GM19438 (cell line): ENCODE results near the gene CFDP1.
A peak's percentile ranks its signal among the peaks of the same experiment; 100 is the strongest.

Experiments
- ATAC-seq: cut with Tn5 transposase; IDR thresholded peaks from one replicate; pipeline ENCODE4 v1.9.1; 2021; ENCODE audit warnings: low read depth; ENCODE audit not compliant: unreplicated experiment

Gene CFDP1

GRCh38 chr16:75256696-75257343 lies 176.5 kb downstream of the CFDP1 start:
- no peak for ATAC-seq

- no peak for ATAC-seq
Observed at GRCh38 chr16:75256059-75256571, 177.2 kb downstream of the CFDP1 start.

- no peak for ATAC-seq
Observed at GRCh38 chr16:75254359-75254837, 178.9 kb downstream of the CFDP1 start.

- ATAC-seq, result no peak
Observed at GRCh38 chr16:75252946-75253911, 180.1 kb downstream of the CFDP1 start.

- no peak for ATAC-seq
Observed at GRCh38 chr16:75252049-75252864, 181.0 kb downstream of the CFDP1 start.

GRCh38 chr16:75251280-75252048 lies 181.8 kb downstream of the CFDP1 start, which contains the start of gene BCAR1:
TSS of gene BCAR1 (minus strand) at chr16:75251624. CDS start at chr16:75251482, 142 bp downstream.
- peak; percentile 76 for ATAC-seq

GRCh38 chr16:75250809-75251279 lies 182.5 kb downstream of the CFDP1 start:
- ATAC-seq, result peak; percentile 42

- no peak for ATAC-seq
Observed at GRCh38 chr16:75250089-75250808, 183.1 kb downstream of the CFDP1 start.

GRCh38 chr16:75249441-75249840 lies 183.9 kb downstream of the CFDP1 start:
- ATAC-seq, result no peak

GRCh38 chr16:75248536-75249380 lies 184.5 kb downstream of the CFDP1 start:
- ATAC-seq, result no peak

- no peak for ATAC-seq
Observed at GRCh38 chr16:75248142-75248535, 185.2 kb downstream of the CFDP1 start.

- ATAC-seq, result no peak
Observed at GRCh38 chr16:75247249-75247648, 186.1 kb downstream of the CFDP1 start.

GRCh38 chr16:75246504-75247205 lies 186.6 kb downstream of the CFDP1 start:
- no peak for ATAC-seq

- ATAC-seq, result no peak
Observed at GRCh38 chr16:75244844-75245758, 188.2 kb downstream of the CFDP1 start.

- ATAC-seq, result no peak
Observed at GRCh38 chr16:75244225-75244809, 189.0 kb downstream of the CFDP1 start.
